Measurements from ENCODE around the gene TRAPPC1.

The TRAPPC1 gene

GRCh38 chr17:7912927-7913524 is 18.7 kb downstream of the TRAPPC1 start:
- DNase-seq: peak in 17 of 42 donors; percentile 25 to 72 (median 44)
- intact Hi-C loops (cut with DNase I): loop anchor here (1.0 kb wide), 1 partner anchor 72 kb away; no protein-coding TSS in a partner anchor

DNA sequence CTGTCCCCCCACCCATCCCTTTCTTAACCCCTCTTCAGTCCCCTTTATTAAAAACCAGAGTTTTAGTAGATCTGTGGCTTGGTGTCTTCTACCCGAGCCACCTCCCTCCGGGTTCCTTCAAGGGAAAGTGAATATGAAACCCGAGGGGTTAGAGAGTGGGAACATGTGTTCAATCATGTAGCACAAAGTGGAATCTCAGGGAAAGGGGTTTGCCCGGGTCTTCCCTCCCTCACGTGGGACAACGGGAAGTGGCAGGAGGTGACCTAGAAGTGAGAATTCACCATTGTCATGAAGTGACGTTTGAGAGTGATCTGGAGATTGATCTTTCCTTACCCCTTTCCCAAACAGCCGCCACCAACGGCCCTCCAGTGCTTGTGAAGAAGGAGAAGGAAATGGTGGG is 20.6 kb downstream of the TRAPPC1 start:
- intact Hi-C loops (cut with DNase I): no loop called here
- DNase-seq: no peak

- intact Hi-C loops (cut with DNase I): no loop called here
Measured at GRCh38 chr17:7910711-7911110, 21.0 kb downstream of the TRAPPC1 start.

GRCh38 chr17:7910281-7910680 is 21.5 kb downstream of the TRAPPC1 start:
- DNase-seq: no peak
- intact Hi-C loops (cut with DNase I): no loop called here

More at GRCh38 chr17:7910711-7911110, 21.0 kb downstream of the TRAPPC1 start:
- no peak for DNase-seq

DNA sequence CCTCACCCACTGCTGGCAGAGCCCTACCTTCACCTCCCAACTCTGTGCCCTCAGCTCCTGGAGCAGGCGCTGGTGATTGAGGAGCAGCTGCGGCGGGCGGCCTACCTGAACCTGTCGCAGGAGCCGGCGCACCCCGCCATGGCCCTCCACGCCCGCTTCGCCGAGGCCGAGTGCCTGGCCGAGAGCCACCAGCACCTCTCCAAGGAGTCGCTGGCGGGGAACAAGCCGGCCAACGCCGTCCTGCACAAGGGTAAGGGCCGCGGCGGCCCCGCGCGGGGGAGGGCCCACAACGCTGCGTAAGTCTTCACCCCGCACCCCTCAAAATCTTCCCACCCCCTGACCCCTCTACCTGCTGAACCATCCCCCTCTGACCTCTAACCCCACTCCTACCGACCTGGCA is 22.7 kb downstream of the TRAPPC1 start:
- intact Hi-C loops (cut with DNase I): no loop called here
- no peak for DNase-seq

DNA sequence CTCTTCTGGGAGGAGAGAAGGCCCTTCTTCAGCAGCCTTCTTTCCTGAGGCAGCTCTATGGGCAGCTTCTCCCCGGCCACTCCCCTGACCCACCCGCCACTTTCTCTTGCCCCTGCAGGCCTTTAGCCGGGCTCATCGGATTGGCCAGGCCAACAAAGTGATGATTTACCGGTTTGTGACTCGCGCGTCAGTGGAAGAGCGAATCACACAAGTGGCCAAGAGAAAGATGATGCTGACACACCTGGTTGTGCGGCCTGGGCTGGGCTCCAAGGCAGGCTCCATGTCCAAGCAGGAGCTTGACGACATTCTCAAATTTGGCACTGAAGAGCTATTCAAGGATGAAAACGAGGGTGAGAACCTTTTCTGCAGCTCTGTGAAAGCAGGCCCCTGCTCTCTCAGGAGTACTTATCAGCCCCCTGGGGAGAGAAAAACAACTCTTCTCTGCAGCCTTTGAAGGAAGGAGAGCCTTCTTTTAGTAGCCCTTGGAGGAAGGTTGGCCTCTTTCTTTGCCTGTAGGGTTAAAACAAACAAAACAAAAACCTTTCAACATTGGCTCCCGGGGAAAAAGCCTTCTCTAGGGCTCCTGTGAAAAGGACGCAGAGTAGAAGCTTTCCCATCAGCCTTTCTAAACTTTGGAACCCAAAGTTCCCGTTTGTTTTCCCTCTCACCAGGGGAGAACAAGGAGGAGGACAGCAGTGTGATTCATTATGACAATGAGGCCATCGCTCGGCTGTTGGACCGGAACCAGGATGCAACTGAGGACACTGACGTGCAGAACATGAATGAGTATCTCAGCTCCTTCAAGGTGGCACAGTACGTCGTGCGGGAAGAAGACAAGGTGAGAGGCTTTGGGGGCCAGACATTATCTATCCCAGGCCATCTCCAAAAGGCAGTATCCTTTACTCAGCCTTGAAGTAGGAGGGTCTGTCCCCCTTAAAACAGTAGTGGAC is 28.3 kb downstream of the TRAPPC1 start:
- intact Hi-C loops (cut with DNase I): no loop called here
- no peak for DNase-seq

DNA sequence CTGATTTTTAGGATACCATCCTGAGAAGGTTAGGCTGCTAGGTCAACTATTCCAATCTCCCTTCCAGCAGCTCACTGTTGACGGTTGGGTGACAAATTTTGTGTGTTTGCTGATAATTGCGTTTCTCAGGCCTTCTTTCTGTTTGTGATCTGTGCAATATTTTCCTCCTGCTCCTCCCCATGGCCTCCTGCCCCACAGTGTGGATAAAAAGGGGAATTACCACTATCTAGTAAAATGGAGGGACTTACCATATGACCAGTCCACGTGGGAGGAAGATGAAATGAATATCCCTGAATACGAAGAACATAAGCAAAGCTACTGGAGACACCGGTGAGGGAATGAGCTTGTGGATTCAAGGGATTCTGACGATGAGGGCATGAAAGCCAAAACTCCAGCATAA is 34.0 kb downstream of the TRAPPC1 start:
- intact Hi-C loops (cut with DNase I): loop anchor here (2.0 kb wide), 1 partner anchor 35 kb away; no protein-coding TSS in a partner anchor
- peak in 22 of 42 donors; percentile 18 to 77 (median 44) for DNase-seq

GRCh38 chr17:7897090-7897489 is 34.7 kb downstream of the TRAPPC1 start:
- DNase-seq: no peak
- intact Hi-C loops (cut with DNase I): loop anchor here (2.0 kb wide), 1 partner anchor 34 kb away; no protein-coding TSS in a partner anchor

GRCh38 chr17:7894866-7895265 is 36.9 kb downstream of the TRAPPC1 start:
- peak in 33 of 42 donors; percentile 13 to 83 (median 49) for DNase-seq
- intact Hi-C loops (cut with DNase I): no loop called here

DNA sequence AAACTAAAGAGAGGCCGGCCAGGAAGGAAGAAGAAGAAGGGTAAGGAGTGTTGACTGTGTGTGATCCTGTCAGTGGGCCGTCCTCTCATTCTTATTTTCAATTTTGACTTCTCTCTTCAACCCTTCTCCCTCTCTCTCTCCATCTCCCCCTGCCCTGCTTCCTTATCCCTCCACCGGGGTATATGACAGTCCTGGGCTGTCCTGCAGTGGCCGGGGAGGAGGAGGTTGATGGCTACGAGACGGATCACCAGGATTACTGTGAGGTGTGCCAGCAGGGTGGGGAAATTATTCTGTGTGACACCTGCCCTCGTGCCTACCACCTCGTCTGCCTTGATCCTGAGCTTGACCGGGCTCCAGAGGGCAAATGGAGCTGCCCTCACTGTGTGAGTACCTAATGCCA is 37.5 kb downstream of the TRAPPC1 start:
- DNase-seq: no peak
- intact Hi-C loops (cut with DNase I): no loop called here

- no peak for DNase-seq
- intact Hi-C loops (cut with DNase I): no loop called here
Measured at GRCh38 chr17:7893187-7893880, 38.4 kb downstream of the TRAPPC1 start.

DNA sequence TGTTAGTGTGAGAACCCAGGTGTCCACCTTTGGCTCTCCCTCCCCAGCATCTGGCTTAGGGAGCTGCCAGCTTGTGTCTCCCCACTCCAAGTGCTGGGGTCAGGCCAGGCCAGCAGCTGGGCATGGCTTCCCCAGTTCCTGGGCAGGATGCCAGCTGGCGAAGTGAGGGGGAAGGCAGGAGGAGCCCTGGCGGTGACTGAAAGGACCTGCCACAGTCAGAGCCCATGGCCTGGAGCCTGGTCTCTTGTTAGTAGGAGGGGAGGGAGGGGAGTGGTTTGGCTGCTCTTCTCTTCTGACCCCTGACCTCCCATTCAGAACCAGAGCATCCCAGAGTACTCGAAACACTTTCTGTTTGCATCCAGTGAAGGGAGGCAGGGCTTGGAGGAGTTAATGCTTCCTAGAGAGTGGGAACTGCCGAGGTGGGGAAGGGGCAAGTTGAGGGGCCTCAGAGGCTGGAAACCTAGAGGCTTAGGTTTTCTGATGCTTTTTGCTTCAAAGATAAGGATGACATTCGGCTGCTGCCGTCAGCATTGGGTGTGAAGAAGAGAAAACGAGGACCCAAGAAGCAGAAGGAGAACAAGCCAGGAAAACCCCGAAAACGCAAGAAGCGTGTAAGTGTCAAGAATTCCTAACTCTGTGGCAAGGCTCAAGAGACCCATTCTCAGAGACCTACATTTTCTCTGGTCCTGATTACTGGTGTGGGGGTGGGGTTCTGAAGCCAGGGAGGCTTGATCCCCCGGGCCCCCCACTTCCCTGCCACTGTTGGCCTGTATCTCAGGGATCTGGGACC is 42.4 kb downstream of the TRAPPC1 start:
- peak; percentile 92 to 99 (median 97) for DNase-seq
- intact Hi-C loops (cut with DNase I): loop anchor here (5.0 kb wide), 1 partner anchor 52 kb away; no protein-coding TSS in a partner anchor

DNA sequence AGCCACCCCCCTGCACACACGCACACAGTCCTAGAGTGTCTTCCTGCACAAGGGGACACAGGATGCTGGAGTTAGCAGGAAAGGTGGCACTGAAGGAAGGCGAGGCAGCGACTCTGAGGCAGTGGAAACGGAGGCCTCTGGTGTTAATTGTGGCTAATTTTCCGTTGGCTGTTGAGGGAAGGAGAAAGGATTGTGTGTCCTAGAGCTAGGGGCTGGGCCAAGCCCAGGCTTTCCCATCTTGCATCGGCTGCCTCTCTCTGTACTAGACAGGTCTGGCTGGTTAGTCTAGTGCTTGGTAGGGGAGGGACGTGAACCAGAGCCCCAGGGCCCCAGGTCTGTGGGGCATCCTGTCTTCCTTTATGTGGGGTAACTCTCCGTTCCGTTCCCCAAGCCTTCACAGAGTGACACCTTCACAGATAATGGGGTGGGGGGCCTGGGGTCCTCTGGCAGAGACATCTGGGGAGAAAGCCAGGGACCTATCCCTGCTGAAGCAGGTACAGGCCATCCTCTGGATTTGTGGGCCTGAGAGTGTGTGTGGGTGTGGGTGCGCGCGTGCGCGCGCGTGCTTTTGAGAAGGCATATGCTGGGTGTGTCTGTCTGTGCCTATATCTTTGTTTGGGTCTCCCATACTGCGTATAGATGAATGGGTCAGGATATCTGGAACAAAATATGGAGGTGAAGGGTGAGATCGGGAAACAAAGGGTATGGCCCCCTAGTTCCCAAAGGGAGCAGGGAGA is 43.4 kb downstream of the TRAPPC1 start, which contains the start of gene CHD3:
TSS of gene CHD3 (plus strand) at position 606 of the 737 bp plus-strand sequence. CDS start 212 bp downstream, outside the sequence.
- intact Hi-C loops (cut with DNase I): loop anchor here (5.0 kb wide), 1 partner anchor 51 kb away; no protein-coding TSS in a partner anchor
- peak in 35 of 42 donors; percentile 16 to 70 (median 48) for DNase-seq

- intact Hi-C loops (cut with DNase I): loop anchor here (5.0 kb wide), 1 partner anchor 50 kb away; no protein-coding TSS in a partner anchor
Measured at GRCh38 chr17:7887482-7888183, 44.1 kb downstream of the TRAPPC1 start.

DNA sequence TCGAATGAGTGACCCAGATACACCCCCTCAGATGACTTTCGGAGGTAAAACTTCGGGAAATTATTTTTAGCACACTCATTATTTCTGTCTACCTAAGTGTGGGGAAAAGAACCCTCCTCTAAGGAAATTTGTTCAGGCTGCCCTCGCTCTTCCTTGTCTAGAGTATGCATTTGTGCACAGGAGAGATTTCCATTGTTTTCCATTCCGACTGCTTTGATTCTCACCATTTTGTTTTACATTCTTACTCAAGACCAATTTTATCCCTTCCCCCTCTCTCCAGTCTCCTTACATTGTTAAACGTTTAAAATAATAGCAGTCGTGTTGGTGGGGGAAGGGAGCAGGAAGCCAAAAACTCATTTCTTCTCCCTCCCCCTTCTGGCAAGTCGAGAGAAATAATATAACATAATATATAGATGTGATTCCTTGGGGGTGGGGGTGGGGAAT is 44.7 kb downstream of the TRAPPC1 start:
- DNase-seq: no peak

More at GRCh38 chr17:7887482-7888183, 44.1 kb downstream of the TRAPPC1 start:
- DNase-seq: peak; percentile 77 to 98 (median 92)

GRCh38 chr17:7886227-7887037 is 45.3 kb downstream of the TRAPPC1 start:
- intact Hi-C loops (cut with DNase I): loop anchor here (5.0 kb wide), 1 partner anchor 49 kb away; no protein-coding TSS in a partner anchor

More for the DNA sequence above, 44.7 kb downstream of the TRAPPC1 start:
- intact Hi-C loops (cut with DNase I): loop anchor here (5.0 kb wide), 1 partner anchor 50 kb away; no protein-coding TSS in a partner anchor

More at GRCh38 chr17:7886227-7887037, 45.3 kb downstream of the TRAPPC1 start:
- peak in 26 of 42 donors; percentile 5 to 55 (median 28) for DNase-seq

All from head of caudate nucleus (tissue), 42 donors.